ENCODE measurements around the gene R3HDM4.

GRCh38 chr19:929203-929890, 16.3 kb upstream of the R3HDM4 start:
- TF ChIP-seq CTCF (IDR thresholded peaks at IDR 0.05; ENCODE audit: insufficient read depth, low read length, poor library complexity, severe bottlenecking) (no peak), EZH2phosphoT487 (conservative IDR thresholded peaks at IDR 0.05; ENCODE audit: low read length) (no peak)
